Right lobe of liver (tissue), 6 donors: ENCODE results near the gene NDUFS4. TPM values are rescaled to one million over a fixed set of nuclear protein-coding genes. Genes with fewer than 3 reads are reported as not detected.

Experiments
- ATAC-seq, 4 donors: fragments of 200-7000 bp; cut with Tn5 transposase; one replicate each; pipeline ENCODE4 v1.9.1; 2020; ENCODE audit warnings: mild to moderate bottlenecking in 4 of 4, moderate library complexity in 4 of 4
- DNase-seq, 3 donors: peaks; one replicate each; pipeline ENCODE4 v3.0.0-alpha.2; 2020
- H3K27ac ChIP-seq, 3 donors: fragments of 200-600 bp; one replicate each; pipeline ENCODE4 v1.8.0; 2022
- H3K27me3 ChIP-seq, 2 donors: fragments of 200-600 bp; one replicate each; pipeline ENCODE4 v1.8.0; 2022
- H3K36me3 ChIP-seq, 4 donors: fragments of 200-600 bp; sonication (generic) in 1 of 4; one replicate each; pipeline versions ENCODE4 v1.5.1 to v1.8.0; 2017 to 2022; ENCODE audit warnings: control low read depth in 1 of 4
- H3K4me1 ChIP-seq, 4 donors: fragments of 200-600 bp; sonication (generic) in 1 of 4; one replicate each; pipeline versions ENCODE4 v1.5.1 to v1.8.0; 2017 to 2022; ENCODE audit warnings: control low read depth in 1 of 4
- H3K4me3 ChIP-seq, 3 donors: fragments of 200-600 bp; one replicate each; pipeline ENCODE4 v1.8.0; 2022
- H3K9me3 ChIP-seq, 4 donors: fragments of 200-600 bp; sonication (generic) in 1 of 4; one replicate each; pipeline versions ENCODE4 v1.5.1 to v1.8.0; 2017 to 2022; ENCODE audit warnings: control low read depth in 1 of 4
- CTCF ChIP-seq, 4 donors: fragments of 200-600 bp in 3 of 4; fragments of 450-650 bp in 1 of 4; IDR thresholded peaks; one replicate each; pipeline versions ENCODE4 v1.5.1 to v1.8.0; 2016 to 2022; ENCODE audit warnings: antibody characterized with exemption in 4 of 4, mild to moderate bottlenecking in 2 of 4
- POLR2A ChIP-seq: fragments of 450-650 bp; IDR thresholded peaks from one replicate; pipeline ENCODE4 v1.6.1; 2017; ENCODE audit warnings: antibody characterized with exemption, mild to moderate bottlenecking
- WGBS: methylation state at CpG from one replicate; pipeline ENCODE4 v1.1.6; 2018; ENCODE audit warnings: low coverage, low lambda C conversion rate; ENCODE audit not compliant: insufficient coverage; ENCODE audit errors: missing lambda C conversion rate; 5-methylcytosine and 5-hydroxymethylcytosine counted together
- intact Hi-C, 2 donors: fragments of 100-400 bp; cut with DNase I; formaldehyde crosslinking; loops; one replicate each; pipeline versions ENCODE4 v1.11.2 to v1.14.1; 2022
- total RNA-seq, 6 experiments: library from RNA; depleted of rRNA in 2 of 6; stranded (reverse); fragments of >200 nt in 2 of 6; fragmentation: NEBNext Ultra II Directional in 3 of 6; extraction: Animal tissue kit (Norgen Biotek cat#: 25700) in 3 of 6; gene quantifications; one replicate each; pipeline versions ENCODE4 v1.1.0 to v1.2.4, GENCODE V29; 2016 to 2023
- donor health status: DM: no; HTN: yes; CAD: no.
- donor health status: DM: no; HTN: no; CAD: no.
- donor health status: DM: no; HTN: no; CAD: no.
- donor health status: DM: no; HTN: yes; CAD: no.
- donor health status: DM: no; HTN: yes; CAD: no.

The NDUFS4 gene
- total RNA-seq, 6 experiments from 2014 or later: 44.3 to 69.4 (median 48.8) TPM

- H3K27me3 ChIP-seq: no peaks in the 10 kb centered on the region
- no peak for ATAC-seq
- no peaks in the 10 kb centered on the region for H3K36me3 ChIP-seq
- 88% methylated on average over 2 of the region's 2 CpGs for WGBS
- TF ChIP-seq CTCF (IDR thresholded peaks at IDR 0.05): no peak
- no peak for TF ChIP-seq POLR2A
- DNase-seq: no peak
- intact Hi-C loops: no loop called here
- no peak overlapping the region for H3K4me3 ChIP-seq
- no peaks in the 10 kb centered on the region for H3K9me3 ChIP-seq
- H3K4me1 ChIP-seq: no peaks in the 10 kb centered on the region
- H3K27ac ChIP-seq: no peak overlapping the region
Observed at GRCh38 chr5:53667621-53668020, 107.2 kb downstream of the NDUFS4 start.

- DNase-seq (no peak), ATAC-seq (no peak)
- WGBS: 92% methylated on average over 3 of the region's 3 CpGs
- Histone ChIP-seq H3K36me3 (no peaks in the 10 kb centered on the region), H3K27me3 (no peaks in the 10 kb centered on the region), H3K9me3 (no peaks in the 10 kb centered on the region), H3K4me1 (no peaks in the 10 kb centered on the region), H3K4me3 (no peak overlapping the region), H3K27ac (no peak overlapping the region)
- TF ChIP-seq POLR2A: no peak
- no peak for TF ChIP-seq CTCF (IDR thresholded peaks at IDR 0.05)
- intact Hi-C loops: no loop called here
Observed at GRCh38 chr5:53671447-53671846, 111.0 kb downstream of the NDUFS4 start.

GRCh38 chr5:53674121-53674520 is 113.7 kb downstream of the NDUFS4 start:
- Histone ChIP-seq H3K27me3 (no peaks in the 10 kb centered on the region), H3K36me3 (no peaks in the 10 kb centered on the region), H3K27ac (no peak overlapping the region), H3K9me3 (no peaks in the 10 kb centered on the region), H3K4me1 (no peaks in the 10 kb centered on the region), H3K4me3 (no peak overlapping the region)
- DNase-seq (no peak), ATAC-seq (no peak)
- WGBS: 86% methylated on average over 1 of the region's 1 CpG
- TF ChIP-seq CTCF (IDR thresholded peaks at IDR 0.05) (no peak), POLR2A (no peak)
- intact Hi-C loops: no loop called here

GRCh38 chr5:53677632-53678031 is 117.2 kb downstream of the NDUFS4 start:
- H3K27ac ChIP-seq: no peak overlapping the region
- intact Hi-C loops: no loop called here
- no peaks in the 10 kb centered on the region for H3K9me3 ChIP-seq
- 85% methylated on average over 3 of the region's 3 CpGs for WGBS
- H3K36me3 ChIP-seq: no peaks in the 10 kb centered on the region
- TF ChIP-seq CTCF (IDR thresholded peaks at IDR 0.05) (no peak), POLR2A (no peak)
- H3K27me3 ChIP-seq: no peaks in the 10 kb centered on the region
- no peak overlapping the region for H3K4me3 ChIP-seq
- H3K4me1 ChIP-seq: no peaks in the 10 kb centered on the region
- ATAC-seq (no peak), DNase-seq (no peak)

- 76% methylated on average over 3 of the region's 3 CpGs for WGBS
- Histone ChIP-seq H3K36me3 (no peaks in the 10 kb centered on the region), H3K4me1 (no peaks in the 10 kb centered on the region), H3K4me3 (no peak overlapping the region), H3K27ac (no peak overlapping the region), H3K9me3 (no peaks in the 10 kb centered on the region), H3K27me3 (no peaks in the 10 kb centered on the region)
- no peak for ATAC-seq
- no peak for DNase-seq
- TF ChIP-seq CTCF (IDR thresholded peaks at IDR 0.05) (no peak), POLR2A (no peak)
- intact Hi-C loops: no loop called here
Observed at GRCh38 chr5:53678981-53679660, 118.7 kb downstream of the NDUFS4 start.
